Measurements from ENCODE around the gene AKAP10.
A peak's percentile ranks its signal among the peaks of the same experiment; 100 is the strongest.

DNA sequence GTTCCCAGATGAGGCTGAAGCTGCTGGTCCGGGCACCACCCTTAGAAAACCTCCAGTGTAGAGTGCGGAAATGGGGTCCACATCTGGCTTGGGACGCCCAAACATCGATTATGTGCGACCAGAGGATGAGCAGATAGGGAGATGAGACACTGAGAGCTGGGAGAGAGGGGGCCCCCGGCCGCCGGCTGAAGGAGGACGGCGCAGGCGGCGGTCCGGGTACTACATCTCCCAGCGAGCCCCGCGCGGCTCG is 31.3 kb upstream of the AKAP10 start:
- TF ChIP-seq, protein P1, sequence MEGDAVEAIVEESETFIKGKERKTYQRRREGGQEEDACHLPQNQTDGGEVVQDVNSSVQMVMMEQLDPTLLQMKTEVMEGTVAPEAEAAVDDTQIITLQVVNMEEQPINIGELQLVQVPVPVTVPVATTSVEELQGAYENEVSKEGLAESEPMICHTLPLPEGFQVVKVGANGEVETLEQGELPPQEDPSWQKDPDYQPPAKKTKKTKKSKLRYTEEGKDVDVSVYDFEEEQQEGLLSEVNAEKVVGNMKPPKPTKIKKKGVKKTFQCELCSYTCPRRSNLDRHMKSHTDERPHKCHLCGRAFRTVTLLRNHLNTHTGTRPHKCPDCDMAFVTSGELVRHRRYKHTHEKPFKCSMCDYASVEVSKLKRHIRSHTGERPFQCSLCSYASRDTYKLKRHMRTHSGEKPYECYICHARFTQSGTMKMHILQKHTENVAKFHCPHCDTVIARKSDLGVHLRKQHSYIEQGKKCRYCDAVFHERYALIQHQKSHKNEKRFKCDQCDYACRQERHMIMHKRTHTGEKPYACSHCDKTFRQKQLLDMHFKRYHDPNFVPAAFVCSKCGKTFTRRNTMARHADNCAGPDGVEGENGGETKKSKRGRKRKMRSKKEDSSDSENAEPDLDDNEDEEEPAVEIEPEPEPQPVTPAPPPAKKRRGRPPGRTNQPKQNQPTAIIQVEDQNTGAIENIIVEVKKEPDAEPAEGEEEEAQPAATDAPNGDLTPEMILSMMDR (conservative IDR thresholded peaks at IDR 0.05) = peak; percentile 87
- TF ChIP-seq EZH2 (IDR thresholded peaks at IDR 0.05; ENCODE audit: low read depth) = no peak
